T-helper 22 cell (primary cell): Measurements from ENCODE around the gene FARP1.

Experiments
- DNase-seq: peaks from one replicate; pipeline ENCODE4 v3.0.0-alpha.2; 2020; ENCODE audit warnings: low read depth

The FARP1 gene

DNA sequence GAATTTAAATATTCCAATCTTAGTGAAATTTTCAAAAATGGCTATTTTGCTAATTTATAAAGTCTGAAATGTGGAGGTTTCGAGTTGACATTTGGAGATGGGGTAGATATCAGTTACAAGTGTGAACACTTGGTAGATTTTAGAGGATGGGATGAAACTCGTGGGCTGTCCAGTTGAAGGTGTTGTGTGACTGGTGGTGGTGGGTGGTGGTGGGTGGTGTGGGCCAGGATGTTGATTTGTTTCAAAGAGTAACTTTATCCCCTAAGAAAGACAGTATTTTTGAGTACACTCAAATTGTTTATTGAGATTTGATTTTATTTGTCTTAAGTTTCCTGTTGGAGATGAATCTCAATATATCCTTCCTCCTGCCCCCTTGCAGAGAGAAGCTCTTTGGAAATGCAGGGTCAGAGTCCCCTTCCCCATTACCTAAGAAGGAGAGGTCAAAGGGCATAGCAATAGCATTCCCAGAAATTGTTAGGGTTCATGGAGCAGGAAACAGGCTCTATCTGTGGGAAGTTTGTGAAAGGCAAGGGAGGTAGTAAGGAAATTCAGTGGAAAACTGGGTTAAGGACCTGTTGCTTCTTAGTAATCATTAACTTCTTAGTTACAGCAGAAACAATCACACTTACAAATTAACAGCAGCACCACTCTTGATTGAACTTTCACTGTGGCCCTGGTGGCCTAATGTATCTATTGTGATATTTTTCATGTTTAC is 167.7 kb downstream of the FARP1 start:
- DNase-seq, result no peak

DNA sequence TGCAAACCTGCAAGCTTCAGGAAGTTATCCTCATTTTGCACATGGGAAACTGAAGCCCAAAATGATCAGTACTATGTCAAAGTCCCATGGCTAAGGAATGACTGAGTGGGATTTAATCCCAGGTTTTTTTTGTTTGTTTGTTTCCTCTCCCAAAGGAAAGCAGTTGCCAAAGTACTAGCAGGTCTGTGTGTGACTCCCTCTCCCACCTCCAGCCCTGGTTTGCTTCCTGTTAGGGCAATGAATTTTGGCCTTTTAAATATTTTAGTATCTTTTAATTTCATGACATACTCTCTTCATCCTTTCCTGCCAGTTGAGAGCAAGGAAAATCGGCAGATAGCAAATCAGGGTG is 168.3 kb downstream of the FARP1 start:
- no peak for DNase-seq

DNA sequence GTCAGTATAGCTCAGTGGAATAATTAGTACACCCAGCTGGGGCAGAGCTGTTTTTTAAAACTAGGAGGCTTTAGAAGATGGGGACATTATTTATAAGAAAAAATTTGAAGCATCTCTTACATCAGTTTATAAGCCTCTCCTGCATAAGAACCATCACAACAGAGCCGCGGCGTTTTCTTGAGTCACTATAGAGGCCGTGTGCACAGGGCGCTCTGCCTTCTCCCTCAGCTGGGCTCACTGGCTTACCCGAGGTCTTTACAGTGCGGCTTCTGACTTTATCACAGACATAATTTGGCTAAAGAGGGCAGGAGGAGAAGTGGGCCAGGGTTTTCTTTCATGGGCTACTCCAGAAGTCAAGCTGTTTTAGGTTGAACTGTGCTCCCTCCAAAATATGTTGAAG is 169.7 kb downstream of the FARP1 start:
- no peak for DNase-seq

DNA sequence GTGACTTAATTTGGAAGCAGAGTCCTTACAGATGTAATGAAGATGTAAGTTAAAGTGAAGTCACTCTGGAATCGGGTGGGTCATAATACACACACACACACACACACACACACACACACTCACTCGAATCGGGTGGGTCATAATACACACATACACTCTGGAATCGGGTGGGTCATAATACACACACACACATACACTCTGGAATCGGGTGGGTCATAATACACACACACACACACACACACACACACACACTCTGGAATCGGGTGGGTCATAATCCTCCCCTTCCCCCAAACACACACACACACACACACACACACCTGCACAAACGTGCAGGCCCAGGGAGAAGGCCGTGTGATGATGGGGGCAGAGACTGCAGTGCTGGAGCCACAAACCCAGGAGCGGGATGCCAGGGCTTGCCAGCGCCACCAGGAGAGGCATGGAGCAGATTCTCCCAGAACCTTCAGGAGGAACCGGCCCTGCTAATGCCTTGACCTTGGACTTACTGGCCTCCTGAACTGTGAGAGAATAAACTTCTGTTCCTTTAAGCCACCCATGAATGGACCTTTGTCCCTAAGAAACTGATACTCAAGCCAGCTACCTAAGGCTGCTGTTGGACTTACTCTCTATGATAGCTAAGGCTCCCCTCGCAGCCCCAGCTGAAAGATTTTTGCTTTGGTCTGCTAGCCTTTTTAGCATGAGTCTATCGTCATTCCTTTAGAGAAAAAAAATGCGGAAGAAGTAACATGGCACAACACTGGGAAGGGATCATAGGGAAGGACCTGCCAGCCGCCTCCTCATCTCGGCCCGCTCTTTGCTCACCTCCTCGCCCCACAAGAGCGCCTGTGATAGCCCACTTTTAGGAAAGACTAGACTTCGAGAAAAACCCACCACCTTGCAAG is 170.4 kb downstream of the FARP1 start:
- no peak for DNase-seq

DNA sequence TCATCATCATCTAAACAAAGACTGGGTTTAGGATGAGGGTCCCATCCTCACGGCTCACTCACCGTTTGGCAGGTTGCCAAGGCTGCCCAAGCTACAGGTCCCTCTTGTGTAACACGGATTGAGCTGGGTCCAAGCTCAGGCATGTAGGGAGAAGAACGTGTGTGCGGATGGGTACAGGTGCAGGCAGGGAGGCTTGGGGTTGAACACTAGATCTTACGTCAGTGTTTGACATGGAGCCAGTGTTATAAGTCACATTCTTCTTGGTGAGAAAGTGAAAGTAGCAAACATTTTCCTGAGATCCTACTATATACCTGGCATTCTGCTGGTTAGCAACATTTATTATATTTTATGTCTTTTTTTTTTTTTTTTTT is 171.0 kb downstream of the FARP1 start:
- DNase-seq, result no peak

DNA sequence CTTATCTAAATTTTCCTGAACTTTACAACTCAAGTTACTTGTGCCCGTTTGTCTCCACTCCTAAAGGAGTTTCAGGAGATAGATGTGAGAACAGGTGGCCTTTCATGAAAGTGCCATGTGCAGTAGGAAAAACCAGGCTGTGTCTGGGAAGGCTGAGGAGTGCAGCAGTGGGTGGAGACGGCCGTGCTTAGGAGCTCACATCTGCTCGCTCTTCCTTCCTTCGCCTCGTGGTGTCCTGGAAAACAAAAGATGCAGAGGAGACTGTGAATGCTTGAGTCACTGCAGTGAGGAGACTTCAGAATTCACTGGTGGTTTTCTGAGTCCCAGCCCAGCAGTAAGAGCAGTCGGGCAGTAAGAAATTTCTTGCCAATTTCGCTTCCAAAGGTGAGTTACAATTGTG is 172.6 kb downstream of the FARP1 start:
- DNase-seq, result no peak

DNA sequence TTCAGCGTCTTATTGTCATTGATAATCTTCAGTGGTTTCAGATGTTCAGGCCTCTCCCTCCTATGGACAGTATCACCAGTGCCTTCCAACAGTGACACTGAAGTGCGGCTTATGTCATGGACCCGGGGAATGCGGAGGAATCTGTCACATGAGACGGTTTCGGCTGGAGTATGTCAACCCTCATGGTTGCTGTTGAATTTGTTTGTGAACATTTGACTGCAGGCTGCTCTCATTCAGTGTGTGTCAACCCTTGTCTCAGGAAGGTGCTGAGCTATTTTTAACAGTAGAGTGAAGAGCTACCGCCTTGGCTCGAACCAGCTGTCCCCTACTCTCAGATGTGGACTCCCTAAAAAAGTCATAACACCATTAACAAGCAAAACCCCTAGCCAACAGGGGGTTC is 173.0 kb downstream of the FARP1 start:
- DNase-seq, result no peak

DNA sequence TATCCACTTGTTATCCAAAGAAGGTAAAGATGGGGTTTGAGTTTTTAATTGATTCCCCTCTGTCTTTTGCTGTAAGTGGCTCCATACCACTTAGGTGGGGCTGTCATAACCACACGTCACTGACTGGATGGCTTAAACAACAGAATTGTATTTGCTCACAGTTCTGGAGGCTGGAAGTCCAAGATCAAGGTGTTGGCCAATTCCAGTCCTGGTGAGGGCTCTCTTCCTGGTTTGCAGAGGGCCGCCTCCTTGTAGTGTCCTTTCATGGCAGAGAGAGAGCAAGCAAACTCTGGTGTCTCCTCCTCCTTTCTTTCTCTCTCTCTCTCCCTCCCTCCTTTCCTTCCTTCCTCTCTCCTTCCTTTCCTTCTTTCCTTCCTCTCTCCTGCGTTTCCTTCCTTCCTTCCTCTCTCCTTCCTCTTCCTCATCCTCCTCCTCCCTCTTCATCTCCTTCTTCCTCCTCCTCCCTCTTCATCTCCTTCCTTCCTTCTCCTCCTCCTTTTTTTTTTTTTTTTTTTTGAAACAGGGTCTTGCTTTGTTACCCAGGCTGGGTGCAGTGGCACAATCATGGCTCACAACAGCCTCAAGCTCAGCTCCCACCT is 174.8 kb downstream of the FARP1 start:
- DNase-seq, result no peak

DNA sequence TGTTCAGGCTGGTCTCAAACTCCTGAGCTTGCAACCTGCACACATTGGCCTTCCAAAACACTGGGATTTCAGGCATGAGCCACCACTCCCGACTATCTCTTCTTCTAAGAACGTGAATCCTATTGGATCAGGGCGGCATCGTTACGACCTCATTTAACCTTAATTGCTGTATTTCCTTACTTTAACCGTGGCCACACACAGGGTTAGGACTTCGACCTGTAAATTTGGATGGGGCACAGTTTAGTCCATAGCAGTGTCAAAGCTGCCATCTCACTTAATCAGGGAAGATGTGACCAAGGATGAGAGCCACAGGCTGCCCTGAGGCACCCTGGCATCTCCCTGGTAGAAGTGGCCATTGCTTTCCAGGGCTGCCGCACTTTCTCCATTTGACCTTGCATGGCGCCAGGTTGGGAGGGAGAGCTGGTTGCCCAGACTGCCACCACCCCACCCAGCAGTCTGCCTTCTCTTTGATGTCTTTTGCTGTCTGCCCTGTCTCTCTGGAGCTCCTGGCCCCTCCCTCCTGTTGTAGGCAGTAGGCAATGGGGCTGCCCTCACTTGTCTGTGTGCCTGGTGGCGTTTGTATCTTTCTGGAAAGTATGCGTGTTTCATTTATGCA is 175.5 kb downstream of the FARP1 start:
- no peak for DNase-seq

DNA sequence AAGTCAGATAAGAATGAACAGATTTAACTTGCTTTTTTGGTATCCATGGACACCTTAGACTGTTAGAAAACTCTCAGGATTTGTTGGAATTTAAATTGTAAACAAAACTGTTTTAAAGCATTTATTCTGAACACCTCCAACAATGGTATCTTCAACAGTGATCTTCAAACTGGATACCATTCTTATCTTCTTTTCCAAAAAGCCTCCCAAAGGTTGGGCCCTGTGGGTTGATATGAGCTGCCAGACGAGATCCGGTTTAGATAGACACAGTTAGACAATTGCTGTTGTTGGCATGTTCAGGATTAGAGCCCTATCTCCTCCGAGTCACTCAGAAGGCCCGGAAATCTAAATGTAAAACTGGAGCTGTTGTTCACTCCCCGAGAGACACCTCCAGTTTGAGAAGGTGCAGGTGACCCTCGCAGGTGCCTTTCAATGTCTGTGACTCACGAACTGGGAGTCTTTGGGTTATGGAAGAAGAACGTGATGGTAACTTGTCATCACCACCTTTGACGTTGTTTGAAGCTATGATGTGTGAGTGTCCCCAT is 177.7 kb downstream of the FARP1 start:
- no peak for DNase-seq

DNA sequence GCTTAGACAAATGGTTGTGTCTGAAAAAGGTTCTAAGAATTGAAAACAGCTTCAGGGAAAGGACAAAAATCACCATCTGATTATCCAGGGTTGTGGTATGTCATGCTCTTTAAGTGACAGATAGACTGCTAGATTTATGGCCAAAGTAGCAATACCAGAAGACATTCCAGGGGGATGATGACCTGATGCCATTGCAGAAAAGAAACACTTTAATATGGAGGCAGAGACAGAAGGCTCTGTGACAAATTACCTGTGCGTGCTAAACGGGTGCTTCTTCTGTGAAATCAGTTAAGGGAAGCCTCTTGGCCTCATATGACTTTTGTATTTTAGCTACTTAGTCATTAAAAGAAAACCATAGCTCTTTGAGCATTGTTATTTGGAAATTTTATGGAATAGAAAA is 178.5 kb downstream of the FARP1 start:
- no peak for DNase-seq

DNA sequence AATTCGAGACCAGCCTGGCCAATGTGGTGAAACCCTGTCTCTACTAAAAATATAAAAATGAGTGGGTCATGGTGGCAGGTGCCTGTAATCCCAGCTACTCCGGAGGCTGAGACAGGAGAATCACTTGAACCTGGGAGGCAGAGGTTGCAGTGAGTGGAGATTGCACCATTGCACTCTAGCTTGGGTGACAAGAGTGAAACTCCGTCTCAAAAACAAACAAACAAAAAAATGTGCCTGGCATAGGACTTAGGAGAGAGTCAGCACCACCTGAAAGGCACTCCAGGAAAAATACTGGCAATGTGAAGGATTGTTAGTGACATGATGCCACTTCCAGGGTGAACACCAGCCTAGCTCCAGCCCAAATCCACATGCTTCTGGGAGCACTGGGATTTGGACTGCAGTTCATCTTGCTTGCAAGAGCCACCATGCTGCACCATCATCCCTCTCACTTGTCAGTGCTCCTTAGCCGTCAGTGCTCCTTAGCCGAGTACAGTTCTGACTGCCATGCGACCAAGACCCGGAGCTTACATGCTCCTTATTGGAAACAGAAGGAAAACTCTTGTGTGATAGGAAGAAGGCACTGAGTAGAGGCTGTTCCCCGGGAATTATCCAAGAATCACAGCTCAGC is 179.3 kb downstream of the FARP1 start:
- no peak for DNase-seq

DNA sequence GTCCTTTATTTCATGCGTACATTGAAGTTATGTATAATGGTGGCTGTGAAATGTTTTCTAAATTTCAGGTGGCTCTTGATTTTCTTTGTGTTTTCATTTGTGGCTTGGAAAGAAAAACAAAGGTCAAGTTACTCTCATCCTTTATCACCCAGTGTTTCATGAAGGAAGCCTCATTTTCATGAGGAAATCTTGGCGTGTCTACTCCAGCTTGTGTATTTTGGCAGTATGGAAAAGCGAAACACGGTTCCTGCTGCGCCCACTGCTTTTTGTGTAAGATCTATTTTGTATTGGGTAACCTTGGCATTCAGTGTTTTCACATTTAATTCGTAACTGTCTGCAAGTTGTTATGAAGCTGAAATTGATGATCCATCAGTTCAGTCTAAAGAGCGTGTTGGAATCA is 181.2 kb downstream of the FARP1 start:
- no peak for DNase-seq

DNA sequence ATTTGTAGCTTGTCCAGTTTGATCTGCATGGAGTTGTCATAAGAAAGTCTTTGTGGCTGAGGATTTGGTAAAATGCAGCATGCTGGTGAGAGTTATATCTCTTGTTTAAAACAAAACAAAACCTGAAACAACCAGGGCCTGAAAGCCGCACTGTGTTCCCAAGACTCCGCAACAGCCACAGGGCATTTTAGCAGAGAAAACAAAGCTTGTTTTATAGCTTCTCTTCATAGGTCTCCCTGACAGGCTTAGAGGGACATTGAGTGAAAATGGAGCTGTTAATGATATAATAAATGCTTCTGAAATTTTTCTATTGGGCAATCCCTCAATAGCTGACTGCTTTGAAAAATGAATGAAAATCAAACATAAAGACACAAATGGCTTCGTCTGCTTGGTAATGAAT is 182.8 kb downstream of the FARP1 start:
- DNase-seq, result no peak

DNA sequence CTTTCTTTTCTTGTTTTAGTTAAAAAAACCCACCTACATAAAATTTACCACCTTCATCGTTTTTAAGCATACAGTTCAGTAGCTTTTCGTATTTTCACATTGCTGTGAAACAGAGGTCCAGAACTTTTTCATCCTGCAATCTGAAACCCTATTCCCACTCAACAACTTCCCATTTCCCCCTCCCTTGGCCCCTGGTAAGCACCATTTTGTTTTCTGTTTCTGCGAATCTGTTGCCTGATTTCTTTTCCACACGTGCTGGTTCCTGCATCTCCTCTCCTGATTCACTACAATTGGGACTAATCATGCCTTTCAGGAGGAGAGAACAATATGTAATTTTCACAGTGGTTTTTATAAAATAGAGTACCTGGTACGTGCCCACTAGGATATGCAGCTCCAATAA is 183.4 kb downstream of the FARP1 start:
- no peak for DNase-seq

DNA sequence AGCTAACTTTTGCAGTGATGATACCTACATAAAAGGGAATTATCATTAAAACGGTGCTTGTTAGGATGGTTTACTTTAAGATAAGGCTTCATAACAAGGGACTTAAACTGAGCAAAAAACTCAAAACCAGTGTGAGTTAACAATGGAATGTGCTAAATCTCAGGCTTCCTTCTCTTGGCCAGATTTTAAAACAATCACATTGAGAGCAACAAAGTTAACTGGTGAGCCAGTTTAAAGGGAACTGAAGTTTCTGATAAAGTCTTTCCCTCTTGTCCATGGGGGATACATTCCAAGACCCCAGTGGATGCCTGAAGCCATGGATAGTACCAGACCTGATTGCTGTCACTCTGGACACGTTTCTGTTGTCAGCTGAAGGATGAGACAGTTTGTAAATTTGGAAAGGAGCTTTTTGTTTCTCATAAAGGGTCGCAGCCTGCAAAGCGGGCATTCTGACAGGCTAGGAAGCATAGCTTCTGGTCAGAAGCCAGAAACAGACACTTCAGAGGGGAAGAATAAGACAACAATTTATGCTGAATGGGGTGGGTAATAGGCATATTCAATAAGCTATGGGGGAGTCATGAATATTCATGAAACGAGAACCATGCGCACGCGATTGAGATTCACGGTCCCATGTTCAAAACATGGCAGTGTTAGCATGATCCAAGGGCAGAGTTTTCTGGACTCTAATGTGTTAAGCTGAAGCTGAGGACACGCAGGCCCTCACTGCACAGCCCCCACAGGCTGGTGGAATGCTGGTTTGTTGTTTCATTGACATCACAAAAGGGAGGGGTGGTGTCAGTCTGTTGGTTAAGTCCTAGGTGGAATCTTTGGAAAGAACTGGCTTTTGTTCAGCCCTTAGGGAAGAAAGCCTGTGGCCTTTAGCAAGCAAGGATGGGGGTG is 184.7 kb downstream of the FARP1 start:
- DNase-seq, result no peak

DNA sequence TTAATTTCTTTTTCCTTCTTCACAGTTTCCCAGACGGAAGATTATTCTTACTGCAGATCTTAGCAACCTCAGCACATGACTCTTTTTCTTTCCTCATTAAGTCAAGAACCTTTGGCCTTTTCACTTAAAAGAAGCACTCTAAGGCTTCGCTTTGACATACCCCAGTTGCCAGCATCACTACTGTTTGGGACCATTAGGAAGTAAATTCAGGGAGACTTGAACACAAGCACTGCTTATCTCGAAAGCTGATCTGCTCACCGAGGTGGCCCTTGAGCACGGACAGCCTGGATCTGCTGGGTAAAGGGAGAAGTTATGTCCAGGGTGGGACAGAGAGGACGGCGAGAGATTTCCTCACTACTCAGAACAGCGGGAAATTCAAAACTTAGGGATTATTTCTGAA is 185.6 kb downstream of the FARP1 start:
- no peak for DNase-seq

DNA sequence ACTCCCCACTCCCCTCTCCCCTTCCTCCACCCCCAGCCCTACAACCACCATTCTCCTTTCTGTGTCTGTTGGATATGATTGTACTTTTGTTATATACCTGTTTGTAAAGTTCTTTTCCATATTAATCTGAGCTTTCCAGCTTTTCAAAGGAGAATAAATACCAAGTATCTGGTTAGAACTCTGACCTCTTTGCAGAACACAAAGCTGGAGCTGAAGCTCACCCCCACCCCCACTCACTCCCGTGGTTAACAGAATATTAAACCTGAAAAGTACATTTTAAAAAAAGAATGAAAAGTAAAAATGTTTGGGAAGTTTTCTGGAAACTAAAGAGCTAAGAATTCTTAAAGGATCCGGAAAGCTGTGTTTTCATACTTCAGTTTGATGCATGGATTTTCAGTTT is 189.3 kb downstream of the FARP1 start:
- no peak for DNase-seq

DNA sequence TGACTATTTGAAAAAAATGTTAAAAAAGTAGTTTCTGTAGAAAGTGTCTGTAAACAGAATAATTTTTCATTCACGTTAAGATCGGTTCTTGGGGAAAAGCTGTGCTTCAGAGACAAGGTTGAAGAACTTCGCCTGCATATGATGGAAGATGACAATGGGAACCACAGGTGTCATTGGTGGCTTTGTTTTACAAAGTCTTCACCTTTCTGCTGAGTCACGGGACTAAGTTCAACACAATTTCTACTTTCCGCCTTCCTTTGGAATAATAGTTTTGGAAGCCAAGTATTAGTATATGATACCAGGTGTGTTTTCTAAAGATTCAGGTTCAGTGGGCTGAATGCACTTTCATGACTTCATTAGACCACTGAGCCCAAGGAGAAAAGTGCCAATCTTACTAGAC is 189.8 kb downstream of the FARP1 start:
- no peak for DNase-seq

DNA sequence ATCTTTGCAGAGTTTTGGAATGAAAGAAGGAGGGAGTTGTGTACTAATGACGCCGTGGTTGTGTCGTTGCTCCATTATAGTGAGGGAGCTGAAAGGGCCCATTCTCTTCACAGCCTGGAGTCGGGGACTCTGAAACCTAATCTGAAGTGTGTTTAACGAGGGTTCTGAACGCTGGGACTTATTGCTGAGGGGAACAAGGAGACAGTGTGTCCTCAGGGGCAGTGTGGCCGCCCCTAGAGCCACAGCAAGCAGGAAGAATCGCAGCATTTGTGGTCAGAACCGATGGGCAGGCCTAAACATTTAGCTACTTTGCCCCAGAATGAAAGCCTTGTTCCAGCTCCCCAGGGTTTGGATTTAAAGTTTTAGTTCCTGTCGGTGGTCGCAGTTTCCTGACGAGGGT is 190.6 kb downstream of the FARP1 start:
- no peak for DNase-seq

DNA sequence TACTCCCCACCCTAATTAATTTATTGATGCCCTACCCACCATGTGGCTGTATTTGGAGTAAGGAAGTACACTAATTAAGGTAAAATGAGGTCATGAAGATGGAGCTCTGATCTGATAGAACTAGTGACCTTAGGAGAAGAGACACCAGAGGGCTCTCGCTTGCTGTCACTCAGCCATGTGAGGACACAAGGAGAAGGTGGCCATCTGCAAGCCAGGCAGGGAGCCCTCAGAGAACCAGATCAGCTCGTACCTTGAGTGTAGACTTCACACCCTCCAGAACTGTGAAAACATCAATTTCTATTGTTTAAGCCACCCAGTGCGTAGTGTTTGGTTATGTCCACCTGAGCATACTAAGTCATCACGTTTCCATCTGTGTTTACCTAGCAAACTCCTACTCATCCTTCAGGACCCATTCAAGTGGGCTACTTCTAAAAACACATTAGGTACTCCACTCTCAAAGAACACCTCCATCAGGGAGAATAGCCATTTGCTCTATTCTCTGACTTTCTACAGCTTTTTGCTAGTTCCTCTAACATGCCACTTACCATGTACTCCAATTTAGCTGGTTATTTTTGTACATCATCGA is 191.8 kb downstream of the FARP1 start:
- no peak for DNase-seq
